Astrocyte of the spinal cord (primary cell): ENCODE results near the gene GHRHR.

Experiments
- DNase-seq: peaks from one replicate; pipeline ENCODE4 v3.0.0; 2011; ENCODE audit warnings: low read depth, low spot score
- H3K4me3 ChIP-seq: 2 replicates; pipeline ENCODE4 v1.5.1; 2011; ENCODE audit warnings: low read depth, mild to moderate bottlenecking, low read length, moderate library complexity
- in situ Hi-C: cut with HindIII; loops from 2 replicates; pipeline ENCODE4 v1.10.0; 2017; ENCODE audit warnings: low sequenced_read_pairs
- TF ChIP-seq, protein P1 (sequence below): IDR thresholded peaks from 2 replicates; pipeline ENCODE4 v1.5.1; 2012; ENCODE audit warnings: low read depth, mild to moderate bottlenecking, low read length, inconsistent platforms

Gene GHRHR

DNA sequence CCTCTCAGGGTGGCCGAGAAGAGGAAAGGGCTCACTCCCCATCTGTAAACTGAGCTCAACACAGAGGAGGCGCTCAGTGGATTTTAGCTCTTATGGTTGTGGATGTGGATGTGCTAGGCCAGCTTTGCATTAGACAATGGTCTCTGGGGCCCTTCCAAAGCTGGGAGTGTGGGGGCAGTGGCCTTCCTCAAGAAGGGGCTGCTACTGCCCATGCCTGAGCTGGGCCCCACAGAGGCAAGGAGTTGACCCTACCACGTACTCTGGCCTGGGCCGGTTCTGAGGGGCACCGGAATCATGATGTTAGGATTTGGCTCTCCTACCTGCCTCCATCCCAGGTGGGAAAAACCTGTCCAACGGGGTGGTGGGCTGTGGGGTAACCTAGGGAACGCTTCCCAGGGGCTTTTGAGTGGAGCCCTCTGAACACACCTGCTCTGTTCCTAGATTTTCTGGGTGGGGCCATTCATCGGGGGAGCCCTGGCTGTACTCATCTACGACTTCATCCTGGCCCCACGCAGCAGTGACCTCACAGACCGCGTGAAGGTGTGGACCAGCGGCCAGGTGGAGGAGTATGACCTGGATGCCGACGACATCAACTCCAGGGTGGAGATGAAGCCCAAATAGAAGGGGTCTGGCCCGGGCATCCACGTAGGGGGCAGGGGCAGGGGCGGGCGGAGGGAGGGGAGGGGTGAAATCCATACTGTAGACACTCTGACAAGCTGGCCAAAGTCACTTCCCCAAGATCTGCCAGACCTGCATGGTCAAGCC is 40.6 kb upstream of the GHRHR start:
- H3K4me3 ChIP-seq, result no peak overlapping the region
- TF ChIP-seq, protein P1, sequence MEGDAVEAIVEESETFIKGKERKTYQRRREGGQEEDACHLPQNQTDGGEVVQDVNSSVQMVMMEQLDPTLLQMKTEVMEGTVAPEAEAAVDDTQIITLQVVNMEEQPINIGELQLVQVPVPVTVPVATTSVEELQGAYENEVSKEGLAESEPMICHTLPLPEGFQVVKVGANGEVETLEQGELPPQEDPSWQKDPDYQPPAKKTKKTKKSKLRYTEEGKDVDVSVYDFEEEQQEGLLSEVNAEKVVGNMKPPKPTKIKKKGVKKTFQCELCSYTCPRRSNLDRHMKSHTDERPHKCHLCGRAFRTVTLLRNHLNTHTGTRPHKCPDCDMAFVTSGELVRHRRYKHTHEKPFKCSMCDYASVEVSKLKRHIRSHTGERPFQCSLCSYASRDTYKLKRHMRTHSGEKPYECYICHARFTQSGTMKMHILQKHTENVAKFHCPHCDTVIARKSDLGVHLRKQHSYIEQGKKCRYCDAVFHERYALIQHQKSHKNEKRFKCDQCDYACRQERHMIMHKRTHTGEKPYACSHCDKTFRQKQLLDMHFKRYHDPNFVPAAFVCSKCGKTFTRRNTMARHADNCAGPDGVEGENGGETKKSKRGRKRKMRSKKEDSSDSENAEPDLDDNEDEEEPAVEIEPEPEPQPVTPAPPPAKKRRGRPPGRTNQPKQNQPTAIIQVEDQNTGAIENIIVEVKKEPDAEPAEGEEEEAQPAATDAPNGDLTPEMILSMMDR, result no peak
- no peak for DNase-seq
- in situ Hi-C loops, result no loop called here

DNA sequence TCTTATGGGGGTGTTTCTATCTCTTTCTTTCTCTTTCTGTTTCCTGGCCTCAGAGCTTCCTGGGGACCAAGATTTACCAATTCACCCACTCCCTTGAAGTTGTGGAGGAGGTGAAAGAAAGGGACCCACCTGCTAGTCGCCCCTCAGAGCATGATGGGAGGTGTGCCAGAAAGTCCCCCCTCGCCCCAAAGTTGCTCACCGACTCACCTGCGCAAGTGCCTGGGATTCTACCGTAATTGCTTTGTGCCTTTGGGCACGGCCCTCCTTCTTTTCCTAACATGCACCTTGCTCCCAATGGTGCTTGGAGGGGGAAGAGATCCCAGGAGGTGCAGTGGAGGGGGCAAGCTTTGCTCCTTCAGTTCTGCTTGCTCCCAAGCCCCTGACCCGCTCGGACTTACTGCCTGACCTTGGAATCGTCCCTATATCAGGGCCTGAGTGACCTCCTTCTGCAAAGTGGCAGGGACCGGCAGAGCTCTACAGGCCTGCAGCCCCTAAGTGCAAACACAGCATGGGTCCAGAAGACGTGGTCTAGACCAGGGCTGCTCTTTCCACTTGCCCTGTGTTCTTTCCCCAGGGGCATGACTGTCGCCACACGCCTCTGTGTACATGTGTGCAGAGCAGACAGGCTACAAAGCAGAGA is 39.9 kb upstream of the GHRHR start:
- no peak overlapping the region for H3K4me3 ChIP-seq
- in situ Hi-C loops, result no loop called here
- TF ChIP-seq, protein P1, result no peak
- DNase-seq, result no peak

DNA sequence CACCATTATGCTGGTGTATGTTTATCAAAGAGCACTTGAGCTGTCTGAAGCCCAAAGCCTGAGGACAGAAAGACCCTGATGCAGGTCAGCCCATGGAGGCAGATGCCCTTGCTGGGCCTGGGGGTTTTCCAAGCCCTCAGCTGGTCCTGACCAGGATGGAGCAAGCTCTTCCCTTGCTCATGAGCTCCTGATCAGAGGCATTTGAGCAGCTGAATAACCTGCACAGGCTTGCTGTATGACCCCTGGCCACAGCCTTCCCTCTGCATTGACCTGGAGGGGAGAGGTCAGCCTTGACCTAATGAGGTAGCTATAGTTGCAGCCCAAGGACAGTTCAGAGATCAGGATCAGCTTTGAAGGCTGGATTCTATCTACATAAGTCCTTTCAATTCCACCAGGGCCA is 39.1 kb upstream of the GHRHR start:
- no peak for DNase-seq
- in situ Hi-C loops, result no loop called here
- TF ChIP-seq, protein P1, result no peak
- H3K4me3 ChIP-seq, result no peak overlapping the region

DNA sequence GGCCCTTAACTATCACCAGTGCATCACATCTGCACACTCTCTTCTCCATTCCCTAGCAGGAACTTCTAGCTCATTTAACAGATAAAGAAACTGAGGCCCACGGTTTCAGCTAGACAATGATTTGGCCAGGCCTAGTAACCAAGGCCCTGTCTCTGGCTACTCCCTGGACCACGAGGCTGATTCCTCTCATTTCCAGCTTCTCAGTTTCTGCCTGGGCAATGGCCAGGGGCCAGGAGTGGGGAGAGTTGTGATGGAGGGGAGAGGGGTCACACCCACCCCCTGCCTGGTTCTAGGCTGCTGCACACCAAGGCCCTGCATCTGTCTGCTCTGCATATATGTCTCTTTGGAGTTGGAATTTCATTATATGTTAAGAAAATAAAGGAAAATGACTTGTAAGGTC is 38.6 kb upstream of the GHRHR start:
- DNase-seq, result no peak
- H3K4me3 ChIP-seq, result no peak overlapping the region
- TF ChIP-seq, protein P1, result no peak
- in situ Hi-C loops, result no loop called here

DNA sequence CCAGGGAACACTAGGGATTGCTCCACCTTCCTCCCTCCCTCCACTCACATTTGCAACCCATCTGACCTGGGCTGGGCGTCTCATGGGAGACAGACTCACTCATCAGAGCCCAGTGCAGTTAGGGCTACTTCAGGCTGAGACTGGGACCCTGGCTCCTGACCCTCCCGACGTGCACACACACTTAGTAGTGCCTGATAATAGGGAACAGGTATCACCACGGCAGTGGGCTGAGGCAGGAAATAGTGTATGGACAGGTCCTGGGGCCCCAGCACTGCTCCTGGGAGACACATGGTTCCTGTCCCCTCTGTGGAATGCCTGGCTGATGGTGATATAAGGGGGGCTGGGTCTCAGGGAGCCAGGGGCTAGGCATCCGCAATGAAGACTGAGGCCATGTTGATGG is 37.8 kb upstream of the GHRHR start:
- H3K4me3 ChIP-seq, result no peak overlapping the region
- DNase-seq, result no peak
- in situ Hi-C loops, result no loop called here
- TF ChIP-seq, protein P1, result no peak

DNA sequence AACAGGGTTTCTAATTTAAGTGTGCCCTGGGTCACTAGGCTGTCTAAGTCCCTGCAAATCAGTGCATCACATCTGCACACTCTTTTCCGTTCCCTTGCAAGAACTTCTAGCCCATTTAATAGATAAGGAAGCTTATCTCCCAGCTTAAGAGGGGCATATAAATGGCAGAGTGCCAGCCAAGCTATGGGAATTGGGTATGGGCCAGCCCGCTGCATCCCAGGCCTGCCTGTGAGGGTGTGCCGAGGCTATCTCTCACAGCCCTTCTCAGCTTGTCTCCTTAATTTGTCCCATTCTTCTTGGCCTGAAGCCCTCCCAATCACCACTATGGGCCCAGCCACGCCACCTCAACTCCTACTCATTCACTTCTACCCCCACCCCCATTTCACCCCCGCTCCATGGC is 37.4 kb upstream of the GHRHR start:
- in situ Hi-C loops, result no loop called here
- TF ChIP-seq, protein P1, result no peak

More for the DNA sequence above, 37.4 kb upstream of the GHRHR start:
- DNase-seq, result no peak
- H3K4me3 ChIP-seq, result no peak overlapping the region
